Body of pancreas (tissue), 4 donors: ENCODE measurements around the gene MID1. TPM values are rescaled to one million over a fixed set of nuclear protein-coding genes. Genes with fewer than 3 reads are reported as not detected.

Experiments used
- ATAC-seq: fragments of 150-250 bp; one replicate; pipeline ENCODE4 v1.9.1; 2016
- DNase-seq, 4 donors: peaks; one replicate each; pipeline ENCODE4 v3.0.0-alpha.2; 2019
- H3K27ac ChIP-seq, 4 donors: fragments of 200-600 bp; sonication (generic); 1 replicate in 3 of 4; 2 replicates in 1 of 4; pipeline versions ENCODE4 v1.5.1 to v1.6.1; 2016 to 2019; ENCODE audit warnings: mild to moderate bottlenecking in 1 of 4, mixed read lengths in 1 of 4, moderate library complexity in 1 of 4
- H3K27me3 ChIP-seq, 2 donors: fragments of 200-600 bp; sonication (generic); one replicate each; pipeline ENCODE4 v1.6.0; 2016; ENCODE audit warnings: mild to moderate bottlenecking in 1 of 2
- H3K36me3 ChIP-seq, 2 donors: fragments of 200-600 bp; sonication (generic); replicated peaks in 1 of 2; 2 replicates each; pipeline ENCODE4 v1.5.1; 2016; ENCODE audit warnings: low read depth in 2 of 2; ENCODE audit not compliant: insufficient read depth in 1 of 2
- H3K4me1 ChIP-seq: fragments of 200-600 bp; sonication (generic); one replicate; pipeline ENCODE4 v1.6.0; 2016
- H3K4me3 ChIP-seq, 2 donors: fragments of 200-600 bp; sonication (generic); 1 replicate in 1 of 2; 2 replicates in 1 of 2; pipeline ENCODE4 v1.5.1; 2016 to 2019
- H3K9me3 ChIP-seq, 3 donors: fragments of 200-600 bp; sonication (generic); 1 replicate in 2 of 3; 2 replicates in 1 of 3; pipeline ENCODE4 v1.5.1; 2016
- CTCF ChIP-seq, 7 experiments: fragments of 450-650 bp in 4 of 7; fragments of 200-600 bp in 3 of 7; sonication (generic) in 3 of 7; IDR thresholded peaks; one replicate each; pipeline ENCODE4 v1.5.1; 2016 to 2019; ENCODE audit warnings: antibody characterized with exemption in 7 of 7
- POLR2A ChIP-seq, 3 donors: fragments of 450-650 bp; IDR thresholded peaks; one replicate each; pipeline ENCODE4 v1.6.1; 2016; ENCODE audit warnings: antibody characterized with exemption in 3 of 3, mild to moderate bottlenecking in 2 of 3
- WGBS, 2 donors: methylation state at CpG; one replicate each; pipeline ENCODE4 v1.1.5; 2017; 5-methylcytosine and 5-hydroxymethylcytosine counted together
- intact Hi-C: fragments of 100-400 bp; cut with DNase I; formaldehyde crosslinking; loops from one replicate; pipeline ENCODE4 v1.15.1; 2023
- total RNA-seq, 2 donors: library from RNA; depleted of rRNA; stranded (reverse); fragments of >200 nt; gene quantifications; one replicate each; pipeline ENCODE4 v1.1.0, GENCODE V29; 2016

MID1 gene
- 1 to 10 TPM; 4.9 to 7.3 TPM for total RNA-seq

GRCh38 chrX:10620121-10620699 is at the start of gene MID1:
MID1 (minus strand) TSS chrX:10620585; CDS start chrX:10567547, 53,038 bp downstream.
- peak; percentile 55 to 78 (median 68) for DNase-seq
- no peaks in the 10 kb centered on the region for H3K4me1 ChIP-seq
- ATAC-seq: peak; percentile 88
- TF ChIP-seq CTCF (IDR thresholded peaks at IDR 0.05) (no peak), POLR2A (IDR thresholded peaks at IDR 0.05) (peak in 2 of 3 donors; percentile 33 to 40)
- intact Hi-C loops: no loop called here
- H3K9me3 ChIP-seq: no peaks in the 10 kb centered on the region
- H3K27me3 ChIP-seq: no peaks in the 10 kb centered on the region
- H3K36me3 ChIP-seq: no peaks in the 10 kb centered on the region
- 1 to 2% methylated on average over 16 to 43 of the region's 46 CpGs for WGBS, 2 donors
- H3K27ac ChIP-seq: peak within 1 kb of the TSS; percentile 13 to 80 (median 68)
- H3K4me3 ChIP-seq: peak within 1 kb of the TSS in 1 of 2 donors; percentile 34

GRCh38 chrX:10667143-10667542 is 46.8 kb upstream of the MID1 start:
- WGBS, 2 donors: 81 to 83% methylated on average over 1 of the region's 1 CpG
- Histone ChIP-seq H3K36me3 (no peaks in the 10 kb centered on the region), H3K4me1 (no peaks in the 10 kb centered on the region), H3K27me3 (no peaks in the 10 kb centered on the region), H3K4me3 (no peak overlapping the region), H3K27ac (no peak overlapping the region), H3K9me3 (no peaks in the 10 kb centered on the region)
- intact Hi-C loops: no loop called here
- no peak for ATAC-seq
- no peak for DNase-seq
- TF ChIP-seq POLR2A (IDR thresholded peaks at IDR 0.05) (no peak), CTCF (IDR thresholded peaks at IDR 0.05) (no peak)

- DNase-seq (no peak), ATAC-seq (no peak)
- Histone ChIP-seq H3K27me3 (no peaks in the 10 kb centered on the region), H3K36me3 (no peaks in the 10 kb centered on the region), H3K27ac (no peak overlapping the region), H3K9me3 (no peaks in the 10 kb centered on the region), H3K4me1 (no peaks in the 10 kb centered on the region), H3K4me3 (no peak overlapping the region)
- WGBS, 2 donors: 89 to 91% methylated on average over 1 of the region's 1 CpG
- intact Hi-C loops: no loop called here
- TF ChIP-seq POLR2A (IDR thresholded peaks at IDR 0.05): no peak
- no peak for TF ChIP-seq CTCF (IDR thresholded peaks at IDR 0.05)
Observed at GRCh38 chrX:10666102-10666501, 45.7 kb upstream of the MID1 start.

- Histone ChIP-seq H3K27ac (no peak overlapping the region), H3K27me3 (no peaks in the 10 kb centered on the region), H3K4me3 (no peak overlapping the region), H3K4me1 (no peaks in the 10 kb centered on the region), H3K36me3 (no peaks in the 10 kb centered on the region), H3K9me3 (no peaks in the 10 kb centered on the region)
- DNase-seq (no peak), ATAC-seq (no peak)
- TF ChIP-seq CTCF (IDR thresholded peaks at IDR 0.05) (no peak), POLR2A (IDR thresholded peaks at IDR 0.05) (no peak)
- WGBS, 2 donors: 84 to 93% methylated on average over 7 of the region's 7 CpGs
- intact Hi-C loops: no loop called here
Observed at GRCh38 chrX:10665681-10666080, 45.3 kb upstream of the MID1 start.

GRCh38 chrX:10660171-10660570 is 39.8 kb upstream of the MID1 start:
- H3K27ac ChIP-seq: no peak overlapping the region
- no peak for ATAC-seq
- no peaks in the 10 kb centered on the region for H3K36me3 ChIP-seq
- H3K4me3 ChIP-seq: no peak overlapping the region
- H3K9me3 ChIP-seq: no peaks in the 10 kb centered on the region
- DNase-seq: no peak
- no peaks in the 10 kb centered on the region for H3K27me3 ChIP-seq
- 59 to 71% methylated on average over 5 to 6 of the region's 6 CpGs for WGBS, 2 donors
- intact Hi-C loops: no loop called here
- TF ChIP-seq CTCF (IDR thresholded peaks at IDR 0.05) (no peak), POLR2A (IDR thresholded peaks at IDR 0.05) (no peak)
- H3K4me1 ChIP-seq: no peaks in the 10 kb centered on the region
